Esophagus squamous epithelium (tissue), 5 donors: ENCODE results near the gene RPGRIP1L. TPM values are rescaled to one million over a fixed set of nuclear protein-coding genes. Genes with fewer than 3 reads are reported as not detected.

ENCODE experiments used
- DNase-seq: peaks from one replicate; lab custom pipeline; 2025; lab: John Stamatoyannopoulos, UW
- H3K27ac ChIP-seq, 4 donors: fragments of 200-600 bp; sonication (generic); one replicate each; pipeline ENCODE4 v1.5.1; 2016 to 2019; ENCODE audit warnings: mild to moderate bottlenecking in 1 of 4
- H3K27me3 ChIP-seq, 4 donors: fragments of 200-600 bp; sonication (generic); 1 replicate in 3 of 4; 2 replicates in 1 of 4; pipeline versions ENCODE4 v1.5.1 to v1.6.0; 2017 to 2021; ENCODE audit warnings: antibody characterized with exemption in 1 of 4
- H3K36me3 ChIP-seq, 3 donors: fragments of 200-600 bp; sonication (generic); one replicate each; pipeline ENCODE4 v1.5.1; 2016 to 2019
- H3K4me1 ChIP-seq, 3 donors: fragments of 200-600 bp; sonication (generic); one replicate each; pipeline ENCODE4 v1.5.1; 2017 to 2019
- H3K4me3 ChIP-seq, 4 donors: fragments of 200-600 bp; sonication (generic); 1 replicate in 3 of 4; 2 replicates in 1 of 4; pipeline ENCODE4 v1.5.1; 2016 to 2019; ENCODE audit warnings: mild to moderate bottlenecking in 2 of 4, moderate library complexity in 1 of 4
- H3K9me3 ChIP-seq, 3 donors: fragments of 200-600 bp; sonication (generic); one replicate each; pipeline ENCODE4 v1.5.1; 2016 to 2019
- POLR2A ChIP-seq, 4 donors: fragments of 450-650 bp; IDR thresholded peaks; one replicate each; pipeline ENCODE4 v1.6.1; 2017; ENCODE audit warnings: antibody characterized with exemption in 4 of 4, mild to moderate bottlenecking in 4 of 4, moderate library complexity in 3 of 4
- WGBS, 2 donors: methylation state at CpG; one replicate each; pipeline ENCODE4 v1.1.5; 2018; 5-methylcytosine and 5-hydroxymethylcytosine counted together
- intact Hi-C: fragments of 100-400 bp; cut with DNase I; formaldehyde crosslinking; loops from one replicate; pipeline ENCODE4 v1.15.0; 2022
- total RNA-seq, 4 donors: library from RNA; depleted of rRNA; stranded (reverse); fragments of >200 nt; gene quantifications; one replicate each; pipeline ENCODE4 v1.1.0, GENCODE V29; 2016
- TF ChIP-seq, protein P1 (sequence below), 6 experiments: fragments of 450-650 bp in 4 of 6; fragments of 200-600 bp in 2 of 6; sonication (generic) in 2 of 6; IDR thresholded peaks; one replicate each; pipeline ENCODE4 v1.5.1; 2016 to 2019; ENCODE audit warnings: antibody characterized with exemption in 6 of 6, mild to moderate bottlenecking in 4 of 6, moderate library complexity in 4 of 6
- donor health status: DM: yes; HTN: yes; CAD: no.

Gene RPGRIP1L
- total RNA-seq, 4 donors from 2014 or later = 1.2 to 3.9 (median 3.7) TPM

DNA sequence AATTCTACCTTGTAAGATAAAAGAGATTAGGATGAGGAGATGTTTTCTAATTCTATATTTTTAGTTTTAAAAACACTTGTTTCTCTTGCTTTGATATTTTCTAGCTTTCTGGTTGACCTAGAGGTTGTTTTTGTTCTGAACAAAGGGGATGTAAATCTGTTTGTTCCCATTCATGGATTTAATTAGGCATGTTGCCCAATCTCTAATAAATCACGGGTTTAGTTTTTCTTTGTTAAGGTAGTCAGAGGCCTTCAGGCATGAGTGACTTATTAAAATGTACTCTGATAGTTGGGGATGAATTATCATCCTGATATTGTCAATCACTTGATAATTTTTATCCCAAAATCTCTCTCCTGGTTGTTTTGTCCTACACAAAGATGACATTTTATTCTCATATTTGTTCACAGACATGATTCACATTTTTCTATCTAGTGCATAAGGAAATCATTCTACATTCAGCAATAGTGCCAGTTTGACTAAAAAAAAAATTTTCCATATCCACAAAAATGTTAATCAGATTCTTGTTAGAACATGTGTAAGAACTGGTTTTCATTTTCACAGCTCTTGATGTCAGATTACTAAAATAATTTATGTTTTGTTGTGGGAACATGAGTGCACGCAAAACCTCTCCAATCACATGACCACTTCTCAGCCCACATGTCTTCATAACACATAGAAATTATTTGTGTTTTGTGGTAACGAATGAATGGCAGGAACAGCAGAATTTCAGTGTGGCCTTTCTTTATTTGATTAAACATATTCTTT is 105.0 kb downstream of the RPGRIP1L start:
- H3K27me3 ChIP-seq = no peaks in the 10 kb centered on the region
- intact Hi-C loops = no loop called here
- TF ChIP-seq, protein P1, sequence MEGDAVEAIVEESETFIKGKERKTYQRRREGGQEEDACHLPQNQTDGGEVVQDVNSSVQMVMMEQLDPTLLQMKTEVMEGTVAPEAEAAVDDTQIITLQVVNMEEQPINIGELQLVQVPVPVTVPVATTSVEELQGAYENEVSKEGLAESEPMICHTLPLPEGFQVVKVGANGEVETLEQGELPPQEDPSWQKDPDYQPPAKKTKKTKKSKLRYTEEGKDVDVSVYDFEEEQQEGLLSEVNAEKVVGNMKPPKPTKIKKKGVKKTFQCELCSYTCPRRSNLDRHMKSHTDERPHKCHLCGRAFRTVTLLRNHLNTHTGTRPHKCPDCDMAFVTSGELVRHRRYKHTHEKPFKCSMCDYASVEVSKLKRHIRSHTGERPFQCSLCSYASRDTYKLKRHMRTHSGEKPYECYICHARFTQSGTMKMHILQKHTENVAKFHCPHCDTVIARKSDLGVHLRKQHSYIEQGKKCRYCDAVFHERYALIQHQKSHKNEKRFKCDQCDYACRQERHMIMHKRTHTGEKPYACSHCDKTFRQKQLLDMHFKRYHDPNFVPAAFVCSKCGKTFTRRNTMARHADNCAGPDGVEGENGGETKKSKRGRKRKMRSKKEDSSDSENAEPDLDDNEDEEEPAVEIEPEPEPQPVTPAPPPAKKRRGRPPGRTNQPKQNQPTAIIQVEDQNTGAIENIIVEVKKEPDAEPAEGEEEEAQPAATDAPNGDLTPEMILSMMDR (IDR thresholded peaks at IDR 0.05) = no peak
- no peak for TF ChIP-seq POLR2A (IDR thresholded peaks at IDR 0.05)
- 38 to 40% methylated on average over 3 of the region's 3 CpGs for WGBS, 2 donors
- H3K9me3 ChIP-seq = peaks cover 0 to 16% (median 0%) of the 10 kb centered on the region in 3 donors
- no peaks in the 10 kb centered on the region for H3K36me3 ChIP-seq
- H3K27ac ChIP-seq = no peak overlapping the region
- peaks cover 0 to 13% (median 0%) of the 10 kb centered on the region in 3 donors for H3K4me1 ChIP-seq
- no peak for DNase-seq
- H3K4me3 ChIP-seq = no peak overlapping the region

DNA sequence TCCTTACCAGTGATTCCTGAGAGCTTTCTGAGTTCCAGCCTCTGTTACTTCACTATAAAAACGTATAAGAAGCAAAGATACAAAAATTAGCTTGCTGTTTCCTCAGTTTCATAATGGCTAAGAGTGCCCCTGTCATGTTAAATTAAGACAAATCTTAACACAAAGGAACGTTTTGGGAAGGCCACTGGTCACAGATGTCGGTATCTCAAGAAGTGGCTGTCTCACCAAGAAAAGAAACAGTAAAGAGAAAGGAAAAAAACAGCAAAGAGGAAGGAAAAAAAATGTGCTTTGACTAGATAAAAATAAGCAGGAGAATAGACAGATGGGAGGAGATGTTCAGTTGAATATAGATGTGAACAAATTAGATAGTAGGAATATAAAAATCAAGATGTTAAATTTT is 105.9 kb downstream of the RPGRIP1L start:
- Histone ChIP-seq H3K36me3 (no peaks in the 10 kb centered on the region), H3K27me3 (no peaks in the 10 kb centered on the region), H3K4me3 (no peak overlapping the region), H3K27ac (no peak overlapping the region), H3K4me1 (peaks cover 0 to 13% (median 0%) of the 10 kb centered on the region in 3 donors), H3K9me3 (peaks cover 0 to 16% (median 0%) of the 10 kb centered on the region in 3 donors)
- 34 to 39% methylated on average over 3 of the region's 3 CpGs for WGBS, 2 donors
- intact Hi-C loops = no loop called here
- no peak for DNase-seq
- no peak for TF ChIP-seq POLR2A (IDR thresholded peaks at IDR 0.05)
- TF ChIP-seq, protein P1 (IDR thresholded peaks at IDR 0.05) = no peak

DNA sequence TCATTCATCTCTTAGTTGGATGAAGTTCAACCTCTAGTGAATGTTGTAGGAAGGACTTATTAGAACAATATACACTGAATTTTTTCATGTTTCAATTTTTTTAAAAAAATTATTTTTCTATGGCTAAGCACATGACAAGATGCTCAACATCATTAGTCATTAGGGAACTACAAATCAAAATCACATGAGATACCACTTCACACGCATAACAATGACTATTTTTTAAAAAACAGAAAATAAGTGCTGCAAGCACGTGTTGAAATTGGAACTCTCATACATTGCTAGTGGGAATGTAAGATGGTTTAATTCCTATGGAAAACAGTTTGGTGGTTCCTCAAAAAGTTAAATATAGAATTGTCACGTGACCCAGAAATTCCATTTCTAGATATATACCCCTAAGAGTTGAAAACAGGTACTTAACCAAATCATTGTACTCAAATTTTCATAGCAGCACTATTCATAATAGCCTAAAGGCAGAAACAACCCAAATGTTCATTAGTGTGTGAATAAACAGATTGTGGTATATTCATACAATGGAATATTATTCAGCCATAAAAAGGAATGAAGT is 115.5 kb downstream of the RPGRIP1L start:
- H3K9me3 ChIP-seq = peaks cover 0 to 8% (median 0%) of the 10 kb centered on the region in 3 donors
- no peaks in the 10 kb centered on the region for H3K27me3 ChIP-seq
- H3K27ac ChIP-seq = no peak overlapping the region
- no peak overlapping the region for H3K4me3 ChIP-seq
- H3K4me1 ChIP-seq = no peaks in the 10 kb centered on the region
- 87 to 92% methylated on average over 3 of the region's 3 CpGs for WGBS, 2 donors
- DNase-seq = no peak
- no peaks in the 10 kb centered on the region for H3K36me3 ChIP-seq
- intact Hi-C loops = no loop called here
- TF ChIP-seq, protein P1 (IDR thresholded peaks at IDR 0.05) = no peak
- TF ChIP-seq POLR2A (IDR thresholded peaks at IDR 0.05) = no peak

DNA sequence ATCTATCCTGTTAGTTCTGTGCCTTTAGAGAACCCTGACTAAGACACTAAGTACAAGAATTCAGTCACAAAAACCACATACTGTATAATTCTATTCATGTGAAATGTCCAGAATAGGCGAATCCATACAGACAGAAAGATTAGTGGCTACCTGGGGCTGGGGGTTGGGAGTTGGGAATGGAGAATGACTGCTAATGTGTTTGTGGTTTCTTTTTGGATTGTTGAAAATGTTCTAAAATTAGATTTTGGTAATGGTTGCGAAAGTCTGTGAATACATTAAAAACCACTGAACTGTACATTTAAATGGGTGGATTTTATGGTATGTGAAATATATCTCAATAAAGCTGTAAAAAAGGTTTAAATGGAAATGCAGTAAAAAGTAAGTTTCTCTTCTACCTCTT is 120.3 kb downstream of the RPGRIP1L start:
- no peak overlapping the region for H3K4me3 ChIP-seq
- no peak for TF ChIP-seq POLR2A (IDR thresholded peaks at IDR 0.05)
- TF ChIP-seq, protein P1 (IDR thresholded peaks at IDR 0.05) = no peak
- no peak overlapping the region for H3K27ac ChIP-seq
- no peaks in the 10 kb centered on the region for H3K27me3 ChIP-seq
- WGBS, 2 donors = 82 to 93% methylated on average over 2 of the region's 2 CpGs
- intact Hi-C loops = no loop called here
- H3K36me3 ChIP-seq = no peaks in the 10 kb centered on the region
- no peak for DNase-seq
- H3K4me1 ChIP-seq = no peaks in the 10 kb centered on the region
- no peaks in the 10 kb centered on the region for H3K9me3 ChIP-seq

DNA sequence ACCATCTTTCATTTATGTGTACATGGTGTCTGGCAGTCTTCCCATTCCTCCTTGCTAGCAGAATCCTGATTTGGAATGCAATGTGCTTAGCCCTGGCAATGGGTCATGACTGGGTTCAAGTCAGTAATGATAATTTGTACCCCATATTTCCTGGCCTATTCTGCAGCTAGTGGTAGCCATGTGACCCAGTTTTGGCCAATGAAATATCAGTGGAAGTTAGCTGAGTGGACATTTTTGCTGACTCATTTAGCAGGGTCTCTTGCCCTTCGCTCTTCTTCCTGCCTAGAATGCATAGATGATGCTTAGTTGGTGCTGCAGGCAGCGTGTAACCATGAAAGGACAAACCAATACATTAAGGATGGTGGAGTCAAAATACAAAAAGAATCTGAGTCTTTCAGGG is 121.9 kb downstream of the RPGRIP1L start:
- intact Hi-C loops = no loop called here
- 88 to 97% methylated on average over 2 of the region's 2 CpGs for WGBS, 2 donors
- Histone ChIP-seq H3K36me3 (no peaks in the 10 kb centered on the region), H3K4me1 (no peaks in the 10 kb centered on the region), H3K27me3 (no peaks in the 10 kb centered on the region), H3K9me3 (no peaks in the 10 kb centered on the region), H3K4me3 (no peak overlapping the region), H3K27ac (no peak overlapping the region)
- DNase-seq = no peak
- TF ChIP-seq POLR2A (IDR thresholded peaks at IDR 0.05) = no peak
- TF ChIP-seq, protein P1 (IDR thresholded peaks at IDR 0.05) = no peak
